Prostate gland (tissue), 2 donors: ENCODE measurements around the gene NAA40. TPM values are rescaled to one million over a fixed set of nuclear protein-coding genes. Genes with fewer than 3 reads are reported as not detected.

Source experiments
- DNase-seq: peaks from one replicate; pipeline ENCODE4 v3.0.0-alpha.2; 2019; ENCODE audit warnings: low spot score
- H3K27ac ChIP-seq, 2 donors: fragments of 200-600 bp; sonication (generic); 2 replicates each; pipeline ENCODE4 v1.5.1; 2017 to 2019
- H3K27me3 ChIP-seq: fragments of 200-600 bp; sonication (generic); replicated peaks from 2 replicates; pipeline ENCODE4 v1.5.1; 2019; ENCODE audit not compliant: insufficient read depth
- H3K36me3 ChIP-seq, 2 donors: fragments of 200-600 bp; sonication (generic); 1 replicate in 1 of 2; 2 replicates in 1 of 2; pipeline versions ENCODE4 v1.5.1 to v1.8.1; 2017 to 2019
- H3K4me1 ChIP-seq: fragments of 200-600 bp; sonication (generic); replicated peaks from 2 replicates; pipeline ENCODE4 v1.5.1; 2019
- H3K4me3 ChIP-seq, 2 donors: fragments of 200-600 bp; sonication (generic); 2 replicates each; pipeline ENCODE4 v1.5.1; 2017 to 2019
- H3K9me3 ChIP-seq: fragments of 200-600 bp; sonication (generic); 2 replicates; pipeline ENCODE4 v1.5.1; 2017
- POLR2A ChIP-seq: fragments of 450-650 bp; IDR thresholded peaks from one replicate; pipeline ENCODE4 v1.6.1; 2016; ENCODE audit warnings: antibody characterized with exemption, mild to moderate bottlenecking
- POLR2AphosphoS5 ChIP-seq: sonication (generic); formaldehyde crosslinking; IDR thresholded peaks from one replicate; pipeline ENCODE4 v1.6.1; 2017; ENCODE audit warnings: antibody characterized with exemption
- WGBS: methylation state at CpG from one replicate; pipeline ENCODE4 v1.1.5; 2018; 5-methylcytosine and 5-hydroxymethylcytosine counted together
- intact Hi-C: fragments of 100-400 bp; cut with DNase I; formaldehyde crosslinking; loops from one replicate; pipeline ENCODE4 v1.14.2; 2022
- total RNA-seq, 2 donors: library from RNA; depleted of rRNA; stranded (reverse); fragments of >200 nt; gene quantifications; one replicate each; pipeline ENCODE4 v1.1.0, GENCODE V29; 2016
- TF ChIP-seq, protein P1 (sequence below), 4 experiments: fragments of 200-600 bp in 2 of 4; fragments of 450-650 bp in 2 of 4; sonication (generic) in 2 of 4; IDR thresholded peaks; 1 replicate in 3 of 4; 2 replicates in 1 of 4; pipeline ENCODE4 v1.5.1; 2016 to 2019; ENCODE audit warnings: antibody characterized with exemption in 4 of 4, mild to moderate bottlenecking in 2 of 4, moderate library complexity in 2 of 4

Gene NAA40
- total RNA-seq: 10 to 100 TPM; 23.3 to 24.7 TPM

DNA sequence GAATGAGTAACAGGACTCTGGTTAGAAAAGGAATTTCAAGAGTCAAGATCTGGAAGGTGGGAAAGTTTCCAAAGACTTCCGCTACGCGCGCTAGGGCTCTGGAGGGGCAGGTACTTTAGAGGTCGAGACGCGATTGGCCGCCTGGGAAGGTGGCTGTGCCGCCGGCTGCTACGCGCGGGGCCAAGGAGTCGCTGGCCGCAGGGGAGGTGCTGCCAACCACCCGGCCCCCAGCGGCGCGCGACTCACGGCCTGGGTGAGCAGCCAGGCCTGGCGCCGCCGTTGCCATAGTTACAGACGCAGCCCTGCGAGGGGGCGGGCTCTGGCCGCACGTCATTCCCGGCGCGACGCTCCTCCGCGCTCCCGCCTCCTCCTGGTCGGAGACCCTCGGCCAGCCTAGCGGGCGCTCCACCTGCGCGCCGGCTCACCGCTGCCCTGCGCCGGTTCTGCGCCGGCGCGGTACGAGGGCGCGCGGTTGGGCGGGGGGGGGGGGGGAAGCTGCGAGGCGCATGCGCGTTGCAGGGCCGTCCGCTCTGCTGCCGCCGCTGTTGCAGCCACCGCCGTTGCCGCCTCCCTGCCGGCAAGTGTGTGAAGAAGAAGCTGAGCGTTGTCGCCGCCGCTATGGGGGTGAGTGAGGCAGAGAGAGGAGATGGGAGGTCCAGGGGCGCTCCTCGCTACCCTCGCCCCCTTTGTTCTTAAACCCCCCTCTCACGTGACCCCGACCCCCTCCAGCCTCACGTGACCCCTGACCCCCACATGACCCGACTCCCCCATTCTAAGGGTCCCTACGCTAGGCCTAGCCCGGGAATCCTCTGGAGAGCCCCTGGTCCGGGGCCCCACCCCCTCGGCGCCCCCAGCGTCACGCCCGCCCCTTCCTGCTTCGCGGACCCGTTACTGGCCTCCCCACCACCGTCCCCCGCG is at the start of gene NAA40:
Gene NAA40 (plus strand): TSS at position 524 of the 918 bp plus-strand sequence. CDS start 95 bp downstream, at position 619.
- peak; percentile 86 for DNase-seq
- peak within 1 kb of the TSS; percentile 66 to 71 for H3K27ac ChIP-seq
- TF ChIP-seq, protein P1, sequence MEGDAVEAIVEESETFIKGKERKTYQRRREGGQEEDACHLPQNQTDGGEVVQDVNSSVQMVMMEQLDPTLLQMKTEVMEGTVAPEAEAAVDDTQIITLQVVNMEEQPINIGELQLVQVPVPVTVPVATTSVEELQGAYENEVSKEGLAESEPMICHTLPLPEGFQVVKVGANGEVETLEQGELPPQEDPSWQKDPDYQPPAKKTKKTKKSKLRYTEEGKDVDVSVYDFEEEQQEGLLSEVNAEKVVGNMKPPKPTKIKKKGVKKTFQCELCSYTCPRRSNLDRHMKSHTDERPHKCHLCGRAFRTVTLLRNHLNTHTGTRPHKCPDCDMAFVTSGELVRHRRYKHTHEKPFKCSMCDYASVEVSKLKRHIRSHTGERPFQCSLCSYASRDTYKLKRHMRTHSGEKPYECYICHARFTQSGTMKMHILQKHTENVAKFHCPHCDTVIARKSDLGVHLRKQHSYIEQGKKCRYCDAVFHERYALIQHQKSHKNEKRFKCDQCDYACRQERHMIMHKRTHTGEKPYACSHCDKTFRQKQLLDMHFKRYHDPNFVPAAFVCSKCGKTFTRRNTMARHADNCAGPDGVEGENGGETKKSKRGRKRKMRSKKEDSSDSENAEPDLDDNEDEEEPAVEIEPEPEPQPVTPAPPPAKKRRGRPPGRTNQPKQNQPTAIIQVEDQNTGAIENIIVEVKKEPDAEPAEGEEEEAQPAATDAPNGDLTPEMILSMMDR (IDR thresholded peaks at IDR 0.05): peak in 2 of 4 experiments; percentile 37 to 47
- TF ChIP-seq POLR2A (no peak), POLR2AphosphoS5 (peak; percentile 61)
- no peaks in the 10 kb centered on the region for H3K4me1 ChIP-seq
- no peaks in the 10 kb centered on the region for H3K36me3 ChIP-seq
- no peaks in the 10 kb centered on the region for H3K27me3 ChIP-seq
- under 1% methylated on average over 70 of the region's 92 CpGs for WGBS
- peak within 1 kb of the TSS; percentile 54 to 69 for H3K4me3 ChIP-seq
- intact Hi-C loops: no loop called here
- H3K9me3 ChIP-seq: no peaks in the 10 kb centered on the region

DNA sequence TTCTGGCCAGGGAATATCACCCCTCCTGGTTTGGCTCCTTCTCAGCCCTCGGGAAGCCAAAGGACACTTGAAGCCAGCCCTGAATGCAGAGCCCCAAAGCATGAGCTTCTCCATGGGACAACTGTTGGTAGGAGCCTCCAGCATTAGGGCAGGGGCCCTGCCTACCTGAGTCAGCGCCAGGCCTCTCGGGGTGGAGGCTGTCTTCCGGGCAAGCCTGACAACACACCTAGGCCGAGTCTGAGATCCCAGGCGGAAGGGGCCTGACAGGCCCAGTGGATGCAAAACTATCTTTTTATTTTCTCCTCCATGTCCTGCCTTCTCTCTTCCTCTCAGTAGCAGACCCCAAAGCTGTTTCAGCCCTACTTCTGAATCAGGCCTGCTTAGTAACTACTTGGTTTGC is 49.5 kb upstream of the NAA40 start:
- Histone ChIP-seq H3K27me3 (no peaks in the 10 kb centered on the region), H3K4me3 (no peak overlapping the region), H3K36me3 (no peaks in the 10 kb centered on the region), H3K9me3 (no peaks in the 10 kb centered on the region), H3K4me1 (peaks cover 18% of the 10 kb centered on the region), H3K27ac (peak overlapping the region; percentile 68 to 82)
- intact Hi-C loops: no loop called here
- TF ChIP-seq, protein P1 (IDR thresholded peaks at IDR 0.05): no peak
- TF ChIP-seq POLR2AphosphoS5: no peak
- TF ChIP-seq POLR2A: no peak
- DNase-seq: no peak
- WGBS: 76% methylated on average over 6 of the region's 6 CpGs

DNA sequence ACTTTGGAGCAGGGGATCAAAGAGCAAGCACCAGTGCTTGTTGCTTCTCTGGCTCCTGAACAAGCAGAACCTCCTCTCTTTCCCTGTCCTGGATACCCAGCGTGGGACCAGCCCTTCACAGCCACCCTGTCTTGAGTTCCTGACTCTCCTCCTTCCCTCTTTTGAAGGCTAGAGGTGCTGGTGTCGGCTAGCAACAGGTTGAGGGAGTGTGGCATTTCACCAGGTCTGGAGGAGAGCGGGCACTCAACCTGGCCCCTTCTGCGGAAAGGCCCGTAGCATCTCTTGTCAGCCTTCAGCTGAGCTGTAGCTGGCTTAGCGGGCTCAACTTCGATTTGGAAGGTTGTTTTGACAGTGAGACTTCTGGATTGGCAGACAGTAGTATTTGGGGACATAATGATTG is 48.4 kb upstream of the NAA40 start:
- no peak overlapping the region for H3K4me3 ChIP-seq
- intact Hi-C loops: no loop called here
- no peak for DNase-seq
- no peaks in the 10 kb centered on the region for H3K27me3 ChIP-seq
- peaks cover 18% of the 10 kb centered on the region for H3K4me1 ChIP-seq
- TF ChIP-seq POLR2AphosphoS5 (no peak), POLR2A (no peak)
- TF ChIP-seq, protein P1 (IDR thresholded peaks at IDR 0.05): no peak
- no peaks in the 10 kb centered on the region for H3K36me3 ChIP-seq
- no peaks in the 10 kb centered on the region for H3K9me3 ChIP-seq
- WGBS: 74% methylated on average over 7 of the region's 7 CpGs
- no peak overlapping the region for H3K27ac ChIP-seq

DNA sequence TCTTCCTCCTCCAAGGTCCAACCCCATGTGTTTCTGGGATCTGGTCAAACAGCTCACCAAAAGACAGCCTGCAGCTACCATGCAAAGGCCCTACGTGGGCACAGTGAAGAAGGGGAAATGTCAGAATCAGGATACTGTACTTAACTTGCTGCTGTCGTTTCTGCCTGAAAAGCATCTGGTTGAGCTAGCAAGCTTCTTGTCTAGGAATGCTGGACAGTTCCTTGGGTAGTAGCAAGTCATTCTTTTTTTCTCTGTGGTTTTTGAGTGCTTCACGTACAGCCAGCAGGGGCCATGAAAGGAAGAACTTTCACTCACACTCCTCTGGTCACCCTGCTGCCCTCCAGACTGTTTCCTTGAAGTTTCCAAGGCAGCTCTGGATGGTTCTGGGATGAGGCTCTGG is 46.6 kb upstream of the NAA40 start:
- Histone ChIP-seq H3K4me1 (peaks cover 18% of the 10 kb centered on the region), H3K4me3 (no peak overlapping the region), H3K27me3 (no peaks in the 10 kb centered on the region), H3K27ac (no peak overlapping the region), H3K36me3 (peaks cover 0 to 7% of the 10 kb centered on the region in 2 donors), H3K9me3 (no peaks in the 10 kb centered on the region)
- intact Hi-C loops: no loop called here
- TF ChIP-seq POLR2A (no peak), POLR2AphosphoS5 (no peak)
- TF ChIP-seq, protein P1 (IDR thresholded peaks at IDR 0.05): no peak
- 43% methylated on average over 3 of the region's 3 CpGs for WGBS
- DNase-seq: no peak
